Esophagus muscularis mucosa (tissue), 4 donors: ENCODE results near the gene CHST15. TPM values are rescaled to one million over a fixed set of nuclear protein-coding genes. Genes with fewer than 3 reads are reported as not detected.

Experiments
- DNase-seq: peaks from one replicate; pipeline ENCODE4 v3.0.0-alpha.2; 2017; ENCODE audit errors: extremely low spot score
- H3K27ac ChIP-seq, 4 donors: fragments of 200-600 bp; sonication (generic); replicated peaks in 1 of 4; 1 replicate in 3 of 4; 2 replicates in 1 of 4; pipeline ENCODE4 v1.5.1; 2016 to 2019; ENCODE audit warnings: mild to moderate bottlenecking in 1 of 4
- H3K27me3 ChIP-seq, 4 donors: fragments of 200-600 bp; sonication (generic); one replicate each; pipeline versions ENCODE4 v1.5.1 to v1.6.0; 2016 to 2019
- H3K36me3 ChIP-seq, 4 donors: fragments of 200-600 bp; sonication (generic); one replicate each; pipeline ENCODE4 v1.5.1; 2016 to 2019
- H3K4me1 ChIP-seq, 4 donors: fragments of 200-600 bp; sonication (generic); one replicate each; pipeline ENCODE4 v1.5.1; 2016 to 2019
- H3K4me3 ChIP-seq, 4 donors: fragments of 200-600 bp; sonication (generic); 1 replicate in 2 of 4; 2 replicates in 2 of 4; pipeline ENCODE4 v1.5.1; 2016 to 2019; ENCODE audit warnings: mild to moderate bottlenecking in 4 of 4, moderate library complexity in 1 of 4
- H3K9me3 ChIP-seq, 4 donors: fragments of 200-600 bp; sonication (generic); 1 replicate in 3 of 4; 2 replicates in 1 of 4; pipeline ENCODE4 v1.5.1; 2016 to 2019
- CTCF ChIP-seq, 3 experiments: fragments of 200-600 bp in 2 of 3; fragments of 450-650 bp in 1 of 3; sonication (generic) in 2 of 3; IDR thresholded peaks; one replicate each; pipeline ENCODE4 v1.5.1; 2017 to 2019; ENCODE audit warnings: antibody characterized with exemption in 3 of 3, mild to moderate bottlenecking in 2 of 3, moderate library complexity in 1 of 3
- EP300 ChIP-seq: sonication (generic); formaldehyde crosslinking; IDR thresholded peaks from one replicate; pipeline ENCODE4 v1.6.1; 2017; ENCODE audit warnings: antibody characterized with exemption
- POLR2A ChIP-seq: fragments of 450-650 bp; IDR thresholded peaks from one replicate; pipeline ENCODE4 v1.6.1; 2017; ENCODE audit warnings: antibody characterized with exemption, moderate library complexity, mild to moderate bottlenecking, low read depth
- POLR2AphosphoS5 ChIP-seq, 2 donors: sonication (generic); formaldehyde crosslinking; IDR thresholded peaks; one replicate each; pipeline ENCODE4 v1.6.1; 2017; ENCODE audit warnings: antibody characterized with exemption in 2 of 2
- WGBS: methylation state at CpG from one replicate; pipeline ENCODE4 v1.1.5; 2018; 5-methylcytosine and 5-hydroxymethylcytosine counted together
- intact Hi-C: fragments of 100-400 bp; cut with DNase I; formaldehyde crosslinking; loops from one replicate; pipeline ENCODE4 v1.15.1; 2023
- total RNA-seq, 4 donors: library from RNA; depleted of rRNA; stranded (reverse); fragments of >200 nt; gene quantifications; one replicate each; pipeline versions ENCODE4 v1.1.0 to v1.2.1, GENCODE V29; 2016

CHST15 gene
- total RNA-seq, 4 donors from 2014 or later = 48.2 to 76.1 (median 62.5) TPM

- intact Hi-C loops = no loop called here
- 44% methylated on average over 12 of the region's 12 CpGs for WGBS
- no peak for DNase-seq
- Histone ChIP-seq H3K27me3 (no peaks in the 10 kb centered on the region), H3K36me3 (no peaks in the 10 kb centered on the region), H3K4me3 (peak overlapping the region in 2 of 4 donors; percentile 14 to 17), H3K9me3 (no peaks in the 10 kb centered on the region), H3K4me1 (peaks cover 12 to 93% (median 93%) of the 10 kb centered on the region in 4 donors), H3K27ac (peak overlapping the region; percentile 68 to 78 (median 72))
- TF ChIP-seq POLR2A = no peak
- TF ChIP-seq CTCF (IDR thresholded peaks at IDR 0.05) = no peak
- no peak for TF ChIP-seq POLR2AphosphoS5 (IDR thresholded peaks at IDR 0.05)
These were observed 27.2 kb downstream of the CHST15 start for GRCh38 chr10:124066126-124066700.

GRCh38 chr10:124065382-124066125 lies 27.8 kb downstream of the CHST15 start:
- 54% methylated on average over 12 of the region's 12 CpGs for WGBS
- Histone ChIP-seq H3K27ac (peak overlapping the region; percentile 68 to 78 (median 72)), H3K9me3 (no peaks in the 10 kb centered on the region), H3K36me3 (peaks cover 0 to 2% (median 0%) of the 10 kb centered on the region in 4 donors), H3K27me3 (no peaks in the 10 kb centered on the region), H3K4me3 (peak overlapping the region in 3 of 4 donors; percentile 17 to 32 (median 22)), H3K4me1 (peaks cover 12 to 89% (median 86%) of the 10 kb centered on the region in 4 donors)
- TF ChIP-seq CTCF (IDR thresholded peaks at IDR 0.05) (no peak), POLR2A (no peak)
- intact Hi-C loops = no loop called here
- DNase-seq = no peak

- Histone ChIP-seq H3K9me3 (no peaks in the 10 kb centered on the region), H3K27me3 (no peaks in the 10 kb centered on the region), H3K36me3 (peaks cover 0 to 8% (median 0%) of the 10 kb centered on the region in 4 donors), H3K27ac (peak overlapping the region; percentile 68 to 78 (median 72)), H3K4me3 (peak overlapping the region in 2 of 4 donors; percentile 18 to 26), H3K4me1 (peaks cover 12 to 91% (median 86%) of the 10 kb centered on the region in 4 donors)
- intact Hi-C loops = no loop called here
- DNase-seq = no peak
- 81% methylated on average over 6 of the region's 6 CpGs for WGBS
- TF ChIP-seq POLR2A = no peak
These were observed 28.7 kb downstream of the CHST15 start for GRCh38 chr10:124064676-124065075.

- Histone ChIP-seq H3K9me3 (no peaks in the 10 kb centered on the region), H3K4me1 (peaks cover 12 to 91% (median 86%) of the 10 kb centered on the region in 4 donors), H3K36me3 (peaks cover 0 to 11% (median 0%) of the 10 kb centered on the region in 4 donors), H3K27me3 (no peaks in the 10 kb centered on the region), H3K27ac (peak overlapping the region; percentile 68 to 78 (median 72)), H3K4me3 (peak overlapping the region in 3 of 4 donors; percentile 3 to 26 (median 18))
- 52% methylated on average over 18 of the region's 18 CpGs for WGBS
- intact Hi-C loops = no loop called here
- DNase-seq = no peak
- TF ChIP-seq POLR2AphosphoS5 (IDR thresholded peaks at IDR 0.05) (peak in 1 of 2 donors; percentile 26), EP300 (no peak)
These were observed 29.4 kb downstream of the CHST15 start for GRCh38 chr10:124063750-124064603.

GRCh38 chr10:124062390-124062789 lies 31.0 kb downstream of the CHST15 start:
- Histone ChIP-seq H3K36me3 (peaks cover 0 to 11% (median 0%) of the 10 kb centered on the region in 4 donors), H3K27me3 (no peaks in the 10 kb centered on the region), H3K4me1 (peaks cover 12 to 89% (median 84%) of the 10 kb centered on the region in 4 donors), H3K27ac (peak overlapping the region in 3 of 4 donors; percentile 68 to 78 (median 71)), H3K9me3 (no peaks in the 10 kb centered on the region), H3K4me3 (no peak overlapping the region)
- WGBS = 78% methylated on average over 14 of the region's 15 CpGs
- TF ChIP-seq CTCF (IDR thresholded peaks at IDR 0.05) (no peak), EP300 (no peak), POLR2AphosphoS5 (IDR thresholded peaks at IDR 0.05) (no peak), POLR2A (no peak)
- DNase-seq = no peak
- intact Hi-C loops = no loop called here
